ENCODE measurements around the gene UBA1.
"Not testable (repeated sequence)": the region's sequence is repeated elsewhere in the genome, so short reads cannot be mapped to it uniquely, and the experiment has no call there.

UBA1 gene

DNA sequence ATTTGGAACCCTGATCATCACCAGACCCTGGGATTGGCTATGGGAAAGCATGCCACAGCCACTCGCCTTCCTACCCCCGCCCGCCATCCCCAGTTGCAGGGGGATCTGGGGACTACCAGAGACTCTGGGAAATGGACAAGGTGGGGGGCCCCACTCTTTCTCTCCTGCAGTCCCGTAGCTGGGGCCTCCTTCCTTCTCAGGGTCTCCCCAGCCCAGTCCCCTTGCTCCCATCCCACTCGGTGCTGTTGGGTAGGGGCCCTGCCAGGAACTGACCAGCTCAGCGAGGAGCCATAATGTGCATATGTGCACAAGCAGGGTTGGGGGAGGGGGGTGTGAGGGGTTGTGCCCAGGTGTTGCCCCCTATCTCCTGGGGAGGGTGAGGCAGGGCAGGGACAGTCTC is 35.8 kb downstream of the UBA1 start:
- no peak for DNase-seq (ENCODE audit: low spot score)

DNA sequence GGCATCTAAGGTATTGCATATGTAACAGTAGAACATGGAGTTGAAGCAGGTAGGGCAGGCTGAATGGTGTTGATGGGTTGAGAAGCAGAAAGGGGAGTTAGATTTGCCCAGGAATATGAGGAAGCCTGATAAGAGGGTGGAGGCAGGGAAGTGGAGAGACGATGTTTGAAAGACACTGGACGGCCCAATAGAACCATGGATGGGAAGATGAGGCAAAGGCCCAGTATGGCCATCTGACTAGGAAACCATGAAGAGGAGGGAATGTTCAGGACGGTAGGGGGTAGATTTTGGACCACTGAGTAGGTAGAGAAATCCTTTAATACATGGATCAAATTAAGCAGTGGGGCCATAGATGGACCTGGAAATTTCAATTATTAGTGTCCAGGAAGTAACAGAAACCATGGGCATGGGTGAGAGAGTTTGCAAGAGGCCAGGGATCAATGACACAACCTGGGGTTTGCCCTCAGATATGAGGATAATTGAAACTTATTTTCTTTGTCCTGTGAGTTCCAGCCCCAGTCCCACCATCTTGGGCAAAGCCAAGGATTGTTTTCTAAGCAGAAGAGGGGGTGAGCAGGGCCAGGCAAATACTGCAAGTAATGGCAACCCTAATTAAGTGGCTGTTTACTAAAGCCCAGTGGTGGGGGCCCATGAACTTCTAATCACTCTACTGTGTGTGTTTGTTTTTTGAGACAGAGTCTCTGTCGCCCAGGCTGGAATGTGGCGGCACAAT is 36.7 kb downstream of the UBA1 start:
- no peak for DNase-seq (ENCODE audit: low spot score)

DNA sequence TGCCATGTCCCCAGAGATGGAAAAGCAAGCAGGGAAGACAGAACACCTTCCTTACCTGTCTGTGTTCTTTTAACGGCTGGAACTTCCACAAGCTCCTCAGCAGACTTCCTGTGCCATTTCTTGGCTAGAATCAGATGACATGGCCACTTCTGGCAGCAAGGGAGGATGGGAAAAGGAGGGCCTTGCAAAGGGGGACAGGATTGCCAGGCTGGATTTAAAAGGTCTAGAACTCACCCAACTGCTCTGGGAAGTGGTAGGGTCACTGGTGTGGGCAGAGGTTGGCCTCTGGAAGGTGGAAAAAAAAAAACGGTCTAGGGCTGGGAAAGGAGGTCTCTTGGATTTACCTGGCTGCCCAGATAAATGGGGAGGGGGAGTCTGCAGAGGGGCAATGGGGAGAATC is 37.5 kb downstream of the UBA1 start:
- DNase-seq (ENCODE audit: low spot score), result no peak

DNA sequence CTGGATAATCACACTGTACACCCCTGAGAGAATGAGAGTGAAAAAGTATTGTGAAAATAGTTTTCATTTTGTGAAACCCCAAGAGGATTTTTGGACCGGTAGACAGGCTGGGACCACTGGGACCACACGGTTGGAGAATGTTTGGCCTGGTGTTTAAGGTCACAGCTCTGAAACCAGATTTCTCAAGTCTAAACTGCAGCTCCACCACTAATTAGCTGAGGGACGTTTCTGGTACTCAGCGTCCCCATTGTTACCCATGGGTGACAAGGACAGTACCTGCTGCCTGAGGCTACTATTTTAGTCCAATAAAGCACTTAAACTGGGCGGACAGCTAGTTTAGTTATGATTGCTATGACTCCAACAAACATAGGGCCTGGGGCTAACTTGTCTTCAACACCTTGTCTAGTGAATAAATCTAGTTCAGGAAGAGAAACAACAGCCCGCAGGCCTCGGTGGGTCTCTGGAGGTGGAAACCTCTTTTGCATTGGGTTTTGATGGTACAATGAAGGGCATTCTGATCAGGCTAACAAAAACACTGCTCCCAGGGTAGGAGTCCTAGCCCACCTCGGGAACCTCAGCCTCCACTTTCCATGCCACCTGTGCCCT is 38.7 kb downstream of the UBA1 start:
- DNase-seq (ENCODE audit: low spot score), result no peak

DNA sequence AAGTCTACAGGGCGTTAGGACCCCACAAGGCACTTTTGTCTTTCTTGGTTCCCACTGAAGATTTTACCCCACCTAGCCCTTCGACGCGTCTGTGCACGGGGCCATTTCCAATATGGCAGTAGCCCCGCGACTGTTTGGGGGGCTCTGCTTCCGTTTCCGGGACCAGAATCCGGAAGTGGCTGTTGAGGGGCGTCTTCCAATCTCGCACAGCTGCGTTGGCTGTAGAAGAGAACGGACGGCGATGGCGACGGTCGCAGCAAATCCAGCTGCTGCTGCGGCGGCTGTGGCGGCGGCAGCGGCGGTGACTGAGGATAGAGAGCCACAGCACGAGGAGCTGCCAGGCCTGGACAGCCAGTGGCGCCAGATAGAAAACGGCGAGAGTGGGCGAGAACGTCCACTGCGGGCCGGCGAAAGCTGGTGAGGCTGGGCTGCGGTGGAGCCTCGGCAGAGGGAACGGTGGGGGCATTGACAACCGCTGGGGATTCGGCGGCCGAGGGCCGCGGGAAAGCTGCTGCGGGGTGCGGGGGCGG is 39.2 kb downstream of the UBA1 start, which contains the start of gene USP11:
Gene USP11 (plus strand): TSS at position 207 of the 530 bp plus-strand sequence. CDS start 35 bp downstream, at position 242.
- DNase-seq (ENCODE audit: low spot score), result peak; percentile 73

- DNase-seq (ENCODE audit: low spot score), result peak; percentile 88
Observed at GRCh38 chrX:47233333-47234113, 39.9 kb downstream of the UBA1 start.

DNA sequence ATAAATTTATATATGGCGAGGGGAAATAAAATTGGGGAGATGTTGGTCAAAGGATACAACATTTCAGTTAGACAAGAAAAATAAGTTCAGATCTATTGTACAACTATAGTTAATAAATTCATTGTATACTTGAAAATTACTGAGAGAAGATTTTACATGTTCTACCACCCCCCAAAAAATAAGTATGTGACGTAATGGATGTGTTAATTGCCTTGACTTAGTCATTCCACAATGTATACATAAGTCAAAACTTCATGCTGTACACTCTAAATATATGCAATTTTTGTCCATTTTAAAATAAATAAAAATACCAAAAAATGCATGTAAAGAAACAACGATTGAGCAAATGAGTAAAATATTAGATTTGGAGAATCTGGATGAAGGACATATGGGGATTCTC is 41.0 kb downstream of the UBA1 start:
- DNase-seq (ENCODE audit: low spot score), result no peak

- DNase-seq (ENCODE audit: low spot score), result no peak
Observed at GRCh38 chrX:47235691-47236103, 42.1 kb downstream of the UBA1 start.

GRCh38 chrX:47239199-47239598 is 45.6 kb downstream of the UBA1 start:
- no peak for DNase-seq (ENCODE audit: low spot score)

GRCh38 chrX:47239898-47240545 is 46.4 kb downstream of the UBA1 start:
- no peak for DNase-seq (ENCODE audit: low spot score)

- no peak for DNase-seq (ENCODE audit: low spot score)
Observed at GRCh38 chrX:47240619-47241018, 47.0 kb downstream of the UBA1 start.

GRCh38 chrX:47241201-47242011 is 47.8 kb downstream of the UBA1 start:
- DNase-seq (ENCODE audit: low spot score), result no peak

DNA sequence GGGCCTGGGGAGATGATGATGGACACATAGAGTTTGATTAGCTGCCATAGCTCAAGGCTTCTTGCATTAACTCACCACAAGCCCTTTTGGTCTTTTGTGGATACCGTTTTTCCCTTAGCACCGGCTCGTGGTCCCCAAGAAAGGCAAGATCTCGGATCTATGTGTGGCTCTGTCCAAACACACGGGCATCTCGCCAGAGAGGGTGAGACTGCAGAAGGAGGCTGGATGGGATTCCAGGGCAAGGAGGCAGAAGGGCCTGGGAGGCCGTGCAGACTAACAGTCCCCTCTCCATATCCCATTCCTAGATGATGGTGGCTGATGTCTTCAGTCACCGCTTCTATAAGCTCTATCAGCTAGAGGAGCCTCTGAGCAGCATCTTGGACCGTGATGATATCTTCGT is 48.7 kb downstream of the UBA1 start:
- no peak for DNase-seq (ENCODE audit: low spot score)

GRCh38 chrX:47243351-47243750 is 49.7 kb downstream of the UBA1 start:
- DNase-seq (ENCODE audit: low spot score), result no peak

GRCh38 chrX:47244676-47245075 is 51.0 kb downstream of the UBA1 start:
- DNase-seq (ENCODE audit: low spot score), result no peak

DNA sequence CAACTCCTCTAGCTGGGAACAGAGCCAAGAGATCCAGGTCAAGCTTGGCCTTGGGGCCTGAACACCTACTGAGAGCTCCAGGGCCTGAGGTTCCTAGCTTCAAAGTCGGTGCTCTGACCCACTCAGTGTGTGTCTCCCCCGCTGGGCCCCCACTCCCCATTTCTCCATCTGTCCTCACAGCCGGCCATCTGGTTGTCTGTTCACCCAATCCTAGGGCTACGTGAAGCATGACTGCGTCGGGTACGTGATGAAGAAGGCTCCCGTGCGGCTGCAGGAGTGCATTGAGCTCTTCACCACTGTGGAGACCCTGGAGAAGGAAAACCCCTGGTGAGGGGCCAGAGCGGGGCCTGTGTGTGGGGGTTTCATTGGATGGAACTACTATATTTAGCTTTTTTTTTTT is 51.5 kb downstream of the UBA1 start:
- DNase-seq (ENCODE audit: low spot score), result no peak

- no peak for DNase-seq (ENCODE audit: low spot score)
Observed at GRCh38 chrX:47247206-47247998, 53.8 kb downstream of the UBA1 start.

DNA sequence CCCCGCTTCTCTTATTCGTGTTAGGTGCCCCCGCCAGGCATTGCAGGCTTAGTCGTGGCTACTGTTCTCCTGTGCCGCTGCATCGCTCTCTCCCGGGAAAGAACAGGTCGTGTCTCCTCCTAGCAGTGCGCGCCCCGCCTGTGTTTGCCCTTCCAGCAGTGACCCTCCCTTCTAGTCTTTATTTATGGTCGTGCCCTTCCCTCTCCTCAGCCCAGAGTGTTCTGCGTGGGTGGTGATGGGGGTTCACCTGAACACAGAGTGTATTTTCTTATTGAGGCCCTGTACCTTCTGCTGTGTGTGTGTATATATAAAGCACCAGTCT is 54.3 kb downstream of the UBA1 start:
- no peak for DNase-seq (ENCODE audit: low spot score)

DNA sequence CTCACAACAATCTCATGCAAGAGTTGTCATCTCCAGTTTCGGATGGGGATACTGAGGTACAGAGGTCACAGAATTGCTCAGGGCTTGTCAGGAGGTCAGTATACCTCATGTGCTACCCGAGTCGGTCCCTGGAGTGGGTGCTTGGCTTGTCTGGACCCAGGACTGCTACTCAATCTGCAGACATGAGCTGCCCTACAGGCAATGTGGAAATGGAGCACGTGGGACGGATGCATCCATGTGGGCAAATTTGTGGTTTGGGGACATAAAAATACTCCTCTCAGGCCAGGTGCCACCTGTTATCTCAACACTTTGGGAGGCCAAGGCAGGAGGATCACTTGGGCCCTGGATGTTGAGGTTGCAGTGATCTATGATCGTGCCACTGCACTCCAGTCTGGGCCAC is 54.9 kb downstream of the UBA1 start:
- no peak for DNase-seq (ENCODE audit: low spot score)

DNA sequence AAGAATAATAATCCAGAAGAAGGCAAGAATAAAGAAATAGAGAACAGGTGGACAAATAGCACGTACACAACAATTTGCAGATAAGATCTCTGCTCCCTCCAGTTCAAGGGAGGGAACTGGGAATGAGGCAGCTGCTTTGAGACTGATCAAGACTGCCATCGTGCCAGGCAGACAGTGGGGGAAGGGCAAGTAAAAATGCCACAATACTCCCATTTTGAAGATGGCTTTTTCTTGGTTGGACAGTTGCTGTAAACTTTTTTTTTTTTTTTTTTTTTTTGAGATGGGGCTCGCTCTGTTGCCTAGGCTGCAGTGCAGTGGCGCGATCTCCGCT is 56.4 kb downstream of the UBA1 start:
- DNase-seq (ENCODE audit: low spot score), result no peak

DNA sequence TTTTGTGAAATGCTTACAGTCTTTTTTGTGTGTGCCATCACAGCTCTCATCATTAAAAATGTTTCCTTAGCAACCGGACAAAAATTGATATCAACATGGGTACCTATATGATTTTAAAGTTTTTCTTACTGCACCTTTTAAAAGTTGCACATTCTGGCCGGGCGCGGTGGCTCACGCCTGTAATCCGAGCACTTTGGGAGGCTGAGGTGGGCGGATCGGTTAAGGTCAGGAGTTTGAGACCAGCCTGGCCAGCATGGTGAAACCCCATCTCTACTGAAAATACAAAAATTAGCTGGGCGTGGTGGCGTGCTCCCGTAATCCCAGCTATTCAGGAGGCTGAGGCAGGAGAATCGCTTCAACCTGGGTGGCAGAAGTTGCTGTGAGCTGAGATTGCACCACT is 64.0 kb downstream of the UBA1 start:
- not testable (repeated sequence) for DNase-seq (ENCODE audit: low spot score)

Measured in D341Med (cell line).